NCI-H748 (cell line): Measurements from ENCODE around the gene OBP2A.
"Not testable (repeated sequence)": the region's sequence is repeated elsewhere in the genome, so short reads cannot be mapped to it uniquely, and the experiment has no call there.

Source experiments
- DNase-seq: peaks from one replicate; lab custom pipeline; 2025; ENCODE audit not compliant: unreplicated experiment; lab: John Stamatoyannopoulos, UW

Gene OBP2A

GRCh38 chr9:135545646-135546176 lies at the start of gene OBP2A:
TSS of gene OBP2A (plus strand) at chr9:135546126. CDS start at chr9:135546181, 55 bp downstream.
- not testable (repeated sequence) for DNase-seq

GRCh38 chr9:135498381-135499126 lies 47.4 kb upstream of the OBP2A start:
- DNase-seq: no peak

- peak; percentile 93 for DNase-seq
These were observed 46.4 kb upstream of the OBP2A start for GRCh38 chr9:135499326-135500070.

- no peak for DNase-seq
These were observed 45.8 kb upstream of the OBP2A start for GRCh38 chr9:135500071-135500524.

- peak; percentile 92 for DNase-seq
These were observed 45.2 kb upstream of the OBP2A start, which contains the start of gene MRPS2 for GRCh38 chr9:135500525-135501260. TSS of gene MRPS2 (plus strand) at chr9:135500682. CDS start at chr9:135500711, 29 bp downstream.

GRCh38 chr9:135501261-135502167 lies 44.4 kb upstream of the OBP2A start:
- no peak for DNase-seq

GRCh38 chr9:135502168-135502872 lies 43.6 kb upstream of the OBP2A start:
- no peak for DNase-seq

- no peak for DNase-seq
These were observed 43.0 kb upstream of the OBP2A start for GRCh38 chr9:135502873-135503321.

GRCh38 chr9:135503371-135504261 lies 42.3 kb upstream of the OBP2A start:
- DNase-seq: no peak

- DNase-seq: peak; percentile 39
These were observed 41.4 kb upstream of the OBP2A start for GRCh38 chr9:135504262-135505243.

GRCh38 chr9:135505406-135506187 lies 40.3 kb upstream of the OBP2A start:
- no peak for DNase-seq

GRCh38 chr9:135506327-135507103 lies 39.4 kb upstream of the OBP2A start:
- DNase-seq: no peak

- DNase-seq: no peak
These were observed 38.6 kb upstream of the OBP2A start for GRCh38 chr9:135507104-135508035.

- no peak for DNase-seq
These were observed 37.6 kb upstream of the OBP2A start for GRCh38 chr9:135508211-135508820.
